Transverse colon (tissue), 4 donors: ENCODE data around the gene OSBPL3. TPM values are rescaled to one million over a fixed set of nuclear protein-coding genes. Genes with fewer than 3 reads are reported as not detected.

Source experiments
- DNase-seq: peaks from one replicate; pipeline ENCODE4 v3.0.0-alpha.2; 2019
- H3K27ac ChIP-seq, 4 donors: fragments of 200-600 bp; sonication (generic); 2 replicates each; pipeline ENCODE4 v1.5.1; 2016 to 2018; ENCODE audit warnings: inconsistent platforms in 4 of 4
- H3K27me3 ChIP-seq: fragments of 200-600 bp; sonication (generic); 2 replicates; pipeline ENCODE4 v1.5.1; 2017; ENCODE audit warnings: inconsistent platforms
- H3K36me3 ChIP-seq, 4 donors: fragments of 200-600 bp; sonication (generic); 2 replicates each; pipeline ENCODE4 v1.5.1; 2017 to 2019; ENCODE audit warnings: inconsistent platforms in 4 of 4
- H3K4me1 ChIP-seq, 4 donors: fragments of 200-600 bp; sonication (generic); 2 replicates each; pipeline ENCODE4 v1.5.1; 2017 to 2020; ENCODE audit warnings: inconsistent platforms in 4 of 4
- H3K4me3 ChIP-seq, 4 donors: fragments of 200-600 bp; sonication (generic); 1 replicate in 1 of 4; 2 replicates in 3 of 4; pipeline versions ENCODE4 v1.5.1 to v1.6.1; 2017 to 2019; ENCODE audit warnings: inconsistent platforms in 4 of 4
- H3K9me3 ChIP-seq, 2 donors: fragments of 200-600 bp; sonication (generic); 2 replicates each; pipeline ENCODE4 v1.5.1; 2017 to 2019; ENCODE audit warnings: inconsistent platforms in 2 of 2
- EP300 ChIP-seq: sonication (generic); formaldehyde crosslinking; IDR thresholded peaks from one replicate; pipeline ENCODE4 v1.6.1; 2017; ENCODE audit warnings: antibody characterized with exemption, low read depth
- POLR2A ChIP-seq: fragments of 450-650 bp; IDR thresholded peaks from one replicate; pipeline ENCODE4 v1.6.1; 2016; ENCODE audit warnings: antibody characterized with exemption, mild to moderate bottlenecking, moderate library complexity
- POLR2AphosphoS5 ChIP-seq, 3 donors: sonication (generic); formaldehyde crosslinking; IDR thresholded peaks; one replicate each; pipeline ENCODE4 v1.6.1; 2016; ENCODE audit warnings: antibody characterized with exemption in 3 of 3
- WGBS, 2 donors: methylation state at CpG; one replicate each; pipeline ENCODE4 v1.1.5; 2018; ENCODE audit warnings: low coverage in 1 of 2; 5-methylcytosine and 5-hydroxymethylcytosine counted together
- in situ Hi-C, 4 donors: fragments of 200-750 bp; cut with MboI; loops; one replicate each; pipeline versions ENCODE4 v1.15.0 to v1.15.1; 2017; ENCODE audit warnings: low sequenced_read_pairs in 3 of 4, low pct_ligation_motif_present in 1 of 4, low pct_unique_long_range_greater_than_20kb in 1 of 4
- intact Hi-C: fragments of 100-400 bp; cut with DNase I; formaldehyde crosslinking; loops from one replicate; pipeline ENCODE4 v1.15.1; 2023; ENCODE audit warnings: low total_unique reads
- total RNA-seq, 4 donors: library from RNA; depleted of rRNA; stranded (reverse); fragments of >200 nt; gene quantifications; one replicate each; pipeline ENCODE4 v1.1.0, GENCODE V29; 2016
- TF ChIP-seq, protein P1 (sequence below), 5 experiments: fragments of 200-600 bp in 3 of 5; fragments of 450-650 bp in 2 of 5; sonication (generic) in 3 of 5; IDR thresholded peaks; 1 replicate in 2 of 5; 2 replicates in 3 of 5; pipeline ENCODE4 v1.5.1; 2016 to 2017; ENCODE audit warnings: antibody characterized with exemption in 5 of 5, inconsistent platforms in 3 of 5, mild to moderate bottlenecking in 2 of 5, moderate library complexity in 1 of 5

Gene OSBPL3
- total RNA-seq, 4 donors from 2014 or later = 6.7 to 20.6 (median 8.0) TPM

DNA sequence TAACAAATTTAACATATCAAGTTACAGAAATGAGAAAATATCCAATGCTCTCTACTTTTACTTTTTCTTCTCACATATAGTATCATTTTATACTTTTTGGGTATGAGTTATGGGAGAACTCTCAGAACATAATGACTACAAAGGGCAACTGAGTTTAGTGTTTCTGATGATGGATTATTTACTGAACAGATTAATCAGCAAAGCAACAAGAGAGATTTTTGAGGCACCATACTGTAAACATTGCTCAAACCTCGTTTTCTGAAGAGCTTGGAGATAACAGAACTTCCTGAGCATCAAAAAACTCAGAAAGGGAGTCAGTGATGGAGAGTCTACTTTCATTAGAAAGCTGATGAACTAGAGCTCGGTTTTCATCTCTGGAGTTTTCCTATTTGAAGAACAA, 137.9 kb downstream of the OSBPL3 start:
- intact Hi-C loops = no loop called here
- no peaks in the 10 kb centered on the region for H3K36me3 ChIP-seq
- WGBS, 2 donors = 63 to 64% methylated on average over 2 of the region's 2 CpGs

DNA sequence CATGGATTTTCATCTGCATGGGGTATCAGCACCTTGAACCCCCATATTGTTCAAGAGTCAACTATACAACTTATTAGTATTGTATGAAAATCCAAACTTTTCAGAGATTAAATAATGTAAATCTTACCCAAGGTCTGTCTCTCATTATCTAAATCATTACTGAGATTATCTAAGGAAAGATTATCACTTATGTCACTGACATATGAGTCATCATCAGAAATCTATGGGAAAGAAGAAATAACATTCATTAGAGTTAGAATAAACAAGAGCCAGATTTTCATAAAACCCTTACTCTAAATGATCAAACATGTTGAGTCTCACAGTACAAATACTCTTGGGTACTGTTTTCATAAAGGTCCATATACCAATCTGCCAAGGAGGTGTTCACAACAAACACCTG, 139.4 kb downstream of the OSBPL3 start:
- no peaks in the 10 kb centered on the region for H3K36me3 ChIP-seq
- H3K4me1 ChIP-seq = no peaks in the 10 kb centered on the region
- no peak overlapping the region for H3K4me3 ChIP-seq
- no peaks in the 10 kb centered on the region for H3K9me3 ChIP-seq
- H3K27me3 ChIP-seq = no peaks in the 10 kb centered on the region
- no peak for DNase-seq
- in situ Hi-C loops (no loop called here), intact Hi-C loops (no loop called here)
- TF ChIP-seq EP300 (no peak), POLR2A (no peak), POLR2AphosphoS5 (IDR thresholded peaks at IDR 0.05) (no peak)
- TF ChIP-seq, protein P1, sequence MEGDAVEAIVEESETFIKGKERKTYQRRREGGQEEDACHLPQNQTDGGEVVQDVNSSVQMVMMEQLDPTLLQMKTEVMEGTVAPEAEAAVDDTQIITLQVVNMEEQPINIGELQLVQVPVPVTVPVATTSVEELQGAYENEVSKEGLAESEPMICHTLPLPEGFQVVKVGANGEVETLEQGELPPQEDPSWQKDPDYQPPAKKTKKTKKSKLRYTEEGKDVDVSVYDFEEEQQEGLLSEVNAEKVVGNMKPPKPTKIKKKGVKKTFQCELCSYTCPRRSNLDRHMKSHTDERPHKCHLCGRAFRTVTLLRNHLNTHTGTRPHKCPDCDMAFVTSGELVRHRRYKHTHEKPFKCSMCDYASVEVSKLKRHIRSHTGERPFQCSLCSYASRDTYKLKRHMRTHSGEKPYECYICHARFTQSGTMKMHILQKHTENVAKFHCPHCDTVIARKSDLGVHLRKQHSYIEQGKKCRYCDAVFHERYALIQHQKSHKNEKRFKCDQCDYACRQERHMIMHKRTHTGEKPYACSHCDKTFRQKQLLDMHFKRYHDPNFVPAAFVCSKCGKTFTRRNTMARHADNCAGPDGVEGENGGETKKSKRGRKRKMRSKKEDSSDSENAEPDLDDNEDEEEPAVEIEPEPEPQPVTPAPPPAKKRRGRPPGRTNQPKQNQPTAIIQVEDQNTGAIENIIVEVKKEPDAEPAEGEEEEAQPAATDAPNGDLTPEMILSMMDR (IDR thresholded peaks at IDR 0.05) = no peak
- H3K27ac ChIP-seq = no peak overlapping the region

More for the DNA sequence above, 137.9 kb downstream of the OSBPL3 start:
- Histone ChIP-seq H3K27ac (no peak overlapping the region), H3K4me3 (no peak overlapping the region), H3K27me3 (no peaks in the 10 kb centered on the region), H3K9me3 (no peaks in the 10 kb centered on the region), H3K4me1 (no peaks in the 10 kb centered on the region)
- DNase-seq = no peak
- in situ Hi-C loops = no loop called here
- TF ChIP-seq, protein P1 (IDR thresholded peaks at IDR 0.05) = no peak
- TF ChIP-seq POLR2AphosphoS5 (IDR thresholded peaks at IDR 0.05) = no peak
- no peak for TF ChIP-seq EP300
- no peak for TF ChIP-seq POLR2A

- H3K36me3 ChIP-seq = no peaks in the 10 kb centered on the region
- H3K27me3 ChIP-seq = no peaks in the 10 kb centered on the region
- intact Hi-C loops (no loop called here), in situ Hi-C loops (no loop called here)
- H3K4me1 ChIP-seq = peaks cover 0 to 1% (median 0%) of the 10 kb centered on the region in 4 donors
- H3K9me3 ChIP-seq = no peaks in the 10 kb centered on the region
- no peak overlapping the region for H3K4me3 ChIP-seq
- peak overlapping the region in 3 of 4 donors; percentile 26 to 59 (median 38) for H3K27ac ChIP-seq
- 80 to 85% methylated on average over 2 of the region's 2 CpGs for WGBS, 2 donors
- no peak for TF ChIP-seq POLR2A
- TF ChIP-seq, protein P1 (IDR thresholded peaks at IDR 0.05) = no peak
- TF ChIP-seq POLR2AphosphoS5 (IDR thresholded peaks at IDR 0.05) = no peak
- TF ChIP-seq EP300 = no peak
- no peak for DNase-seq
These were observed 143.9 kb downstream of the OSBPL3 start for GRCh38 chr7:24836084-24836483.

GRCh38 chr7:24835643-24836042, 144.3 kb downstream of the OSBPL3 start:
- DNase-seq = no peak
- intact Hi-C loops (no loop called here), in situ Hi-C loops (no loop called here)
- TF ChIP-seq EP300 = no peak
- TF ChIP-seq POLR2AphosphoS5 (IDR thresholded peaks at IDR 0.05) = no peak
- TF ChIP-seq, protein P1 (IDR thresholded peaks at IDR 0.05) = no peak
- TF ChIP-seq POLR2A = no peak
- H3K4me1 ChIP-seq = peaks cover 0 to 4% (median 0%) of the 10 kb centered on the region in 4 donors
- no peaks in the 10 kb centered on the region for H3K9me3 ChIP-seq
- no peaks in the 10 kb centered on the region for H3K36me3 ChIP-seq
- H3K27ac ChIP-seq = peak overlapping the region in 2 of 4 donors; percentile 38 to 59
- H3K27me3 ChIP-seq = no peaks in the 10 kb centered on the region
- WGBS, 2 donors = 59 to 73% methylated on average over 3 of the region's 3 CpGs
- H3K4me3 ChIP-seq = no peak overlapping the region
